Loucy (cell line): Measurements from ENCODE around the gene LRBA.

Experiments used
- CTCF ChIP-seq: fragments of 200-600 bp; sonication (generic); conservative IDR thresholded peaks from 2 replicates; pipeline ENCODE4 v1.5.1; 2014; ENCODE audit warnings: mild to moderate bottlenecking, antibody characterized with exemption, low read length
- EZH2phosphoT487 ChIP-seq: fragments of 200-600 bp; IDR thresholded peaks from 2 replicates; pipeline ENCODE4 v1.6.1; 2018; ENCODE audit warnings: antibody characterized with exemption, mild to moderate bottlenecking, moderate library complexity, borderline replicate concordance

DNA sequence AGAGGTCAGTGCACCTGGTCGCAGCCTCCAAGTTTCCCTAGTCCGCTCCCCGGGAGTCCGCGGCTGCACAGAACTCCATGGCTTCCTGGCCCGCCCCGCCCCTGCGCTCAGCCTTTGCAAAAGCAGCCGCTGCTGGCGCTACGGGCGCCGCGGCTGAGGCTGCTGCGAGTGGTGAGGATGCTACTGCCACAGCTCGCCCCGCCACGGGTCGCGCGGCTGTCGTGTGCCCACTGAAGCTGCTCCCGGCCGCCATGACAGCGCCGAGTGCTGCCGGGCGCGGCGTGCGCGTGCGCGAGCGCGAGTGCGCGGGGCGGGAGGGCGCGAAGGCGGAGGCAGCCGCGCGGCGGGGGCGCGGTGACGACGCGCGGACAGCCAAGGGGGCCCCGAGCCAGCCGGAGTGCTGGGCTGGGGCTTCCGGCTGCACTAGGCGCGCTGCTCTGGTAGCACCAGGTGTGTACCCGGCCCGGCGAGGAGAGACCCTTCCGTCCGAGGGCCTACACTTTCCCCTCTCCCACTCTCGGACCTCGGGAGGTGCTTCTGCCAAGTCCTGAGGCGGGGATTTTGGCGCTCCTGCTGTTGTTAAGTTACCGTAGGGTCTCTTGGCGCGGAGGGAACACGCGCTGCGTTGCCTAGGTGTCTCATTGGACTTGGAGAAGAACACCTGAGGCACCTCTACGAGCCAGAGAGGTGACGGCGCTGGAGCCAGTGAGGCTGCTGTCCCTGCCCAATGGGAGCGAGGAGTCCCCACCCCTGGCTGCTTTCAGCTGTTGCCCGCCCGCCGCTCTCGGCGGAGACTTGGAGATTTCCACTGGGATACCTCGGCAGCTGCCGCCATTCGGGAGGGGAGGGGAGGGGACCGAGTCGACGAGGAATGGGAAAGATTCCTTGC, 619 bp upstream of the LRBA start:
- no peak for TF ChIP-seq CTCF
- TF ChIP-seq EZH2phosphoT487 = no peak
